ENCODE measurements around the gene ORM1.

DNA sequence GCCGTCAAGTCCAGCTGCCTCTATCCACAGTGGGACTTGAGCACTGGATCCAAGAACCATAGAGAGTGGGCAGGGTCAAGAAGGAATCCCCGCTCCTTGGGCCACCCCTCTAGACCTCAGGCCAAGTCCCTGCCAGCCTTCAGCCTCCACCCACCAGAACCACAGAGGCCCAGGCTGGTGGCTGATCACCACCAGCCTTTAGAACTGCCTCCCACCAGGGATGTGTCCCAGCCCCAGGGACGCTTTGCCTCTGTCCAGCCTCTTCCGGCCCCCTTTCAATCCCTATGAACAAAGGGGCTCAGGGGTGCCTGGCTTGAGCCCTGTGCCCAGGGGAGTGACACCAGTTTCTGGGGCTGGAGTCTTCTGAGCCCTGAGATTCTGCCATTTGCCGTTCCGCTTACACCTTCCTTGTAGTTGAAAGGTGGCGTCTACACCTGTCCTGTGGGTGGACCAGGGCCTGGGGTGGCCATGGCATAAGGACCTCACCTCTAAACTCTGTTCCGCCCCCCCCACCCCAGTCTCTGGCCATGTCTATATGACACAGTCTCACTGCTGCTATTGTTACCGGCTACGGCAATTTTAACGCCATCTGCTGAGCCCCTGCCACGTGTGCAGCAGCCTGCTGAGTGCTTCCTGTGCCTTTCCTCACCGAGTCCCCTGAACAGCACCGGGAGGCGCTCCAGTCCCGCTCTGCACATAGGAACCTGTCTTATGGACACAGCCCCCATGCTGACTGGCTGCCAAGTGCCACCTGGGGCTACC is 35.7 kb upstream of the ORM1 start:
- TF ChIP-seq, protein P1, sequence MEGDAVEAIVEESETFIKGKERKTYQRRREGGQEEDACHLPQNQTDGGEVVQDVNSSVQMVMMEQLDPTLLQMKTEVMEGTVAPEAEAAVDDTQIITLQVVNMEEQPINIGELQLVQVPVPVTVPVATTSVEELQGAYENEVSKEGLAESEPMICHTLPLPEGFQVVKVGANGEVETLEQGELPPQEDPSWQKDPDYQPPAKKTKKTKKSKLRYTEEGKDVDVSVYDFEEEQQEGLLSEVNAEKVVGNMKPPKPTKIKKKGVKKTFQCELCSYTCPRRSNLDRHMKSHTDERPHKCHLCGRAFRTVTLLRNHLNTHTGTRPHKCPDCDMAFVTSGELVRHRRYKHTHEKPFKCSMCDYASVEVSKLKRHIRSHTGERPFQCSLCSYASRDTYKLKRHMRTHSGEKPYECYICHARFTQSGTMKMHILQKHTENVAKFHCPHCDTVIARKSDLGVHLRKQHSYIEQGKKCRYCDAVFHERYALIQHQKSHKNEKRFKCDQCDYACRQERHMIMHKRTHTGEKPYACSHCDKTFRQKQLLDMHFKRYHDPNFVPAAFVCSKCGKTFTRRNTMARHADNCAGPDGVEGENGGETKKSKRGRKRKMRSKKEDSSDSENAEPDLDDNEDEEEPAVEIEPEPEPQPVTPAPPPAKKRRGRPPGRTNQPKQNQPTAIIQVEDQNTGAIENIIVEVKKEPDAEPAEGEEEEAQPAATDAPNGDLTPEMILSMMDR (IDR thresholded peaks at IDR 0.05 in 8 of 11, conservative IDR thresholded peaks at IDR 0.05 in 3 of 11) = no peak
- no peak for TF ChIP-seq POLR2A (IDR thresholded peaks at IDR 0.05)
- no peak for TF ChIP-seq POLR2AphosphoS5 (IDR thresholded peaks at IDR 0.05)
